HL-60 (cell line): ENCODE measurements around the gene CDC45.
"Not testable (repeated sequence)": the region's sequence is repeated elsewhere in the genome, so short reads cannot be mapped to it uniquely, and the experiment has no call there.

Experiments
- DNase-seq, 2 experiments: peaks; one replicate each; pipeline ENCODE4 v3.0.0-alpha.2; 2010 to 2020; ENCODE audit warnings: low read depth in 1 of 2, low spot score in 1 of 2
- H3K27ac ChIP-seq: fragments of 250-450 bp; sonication (Bioruptor Pico); replicated peaks from 2 replicates; pipeline ENCODE4 v1.5.1; 2020; ENCODE audit warnings: mild to moderate bottlenecking, moderate library complexity
- H3K27me3 ChIP-seq: fragments of 250-450 bp; sonication (Bioruptor Pico); 2 replicates; pipeline ENCODE4 v1.5.1; 2021; ENCODE audit warnings: mild to moderate bottlenecking, moderate library complexity; ENCODE audit not compliant: insufficient read depth, poor library complexity, severe bottlenecking
- H3K4me3 ChIP-seq: replicated peaks from 2 replicates; pipeline ENCODE4 v1.5.1; 2011; ENCODE audit warnings: mild to moderate bottlenecking, control low read depth, low read length; ENCODE audit not compliant: insufficient read depth
- GABPA ChIP-seq: IDR thresholded peaks from 2 replicates; pipeline ENCODE4 v1.6.1; 2012; ENCODE audit warnings: low read depth
- POLR2AphosphoS5 ChIP-seq: IDR thresholded peaks from 2 replicates; pipeline ENCODE4 v1.6.1; 2012; ENCODE audit warnings: low read depth
- SPI1 ChIP-seq: IDR thresholded peaks from 2 replicates; pipeline ENCODE4 v1.6.1; 2012; ENCODE audit warnings: low read depth, mild to moderate bottlenecking, borderline replicate concordance
- TF ChIP-seq, protein P1 (sequence below): IDR thresholded peaks from one replicate; pipeline ENCODE4 v1.5.1; 2011; ENCODE audit warnings: low read length, control low read depth, inconsistent platforms; ENCODE audit not compliant: insufficient read depth
- TF ChIP-seq, protein P2 (sequence below): IDR thresholded peaks from 2 replicates; pipeline ENCODE4 v1.6.1; 2012; ENCODE audit warnings: low read depth; ENCODE audit not compliant: insufficient replicate concordance

The CDC45 gene

DNA sequence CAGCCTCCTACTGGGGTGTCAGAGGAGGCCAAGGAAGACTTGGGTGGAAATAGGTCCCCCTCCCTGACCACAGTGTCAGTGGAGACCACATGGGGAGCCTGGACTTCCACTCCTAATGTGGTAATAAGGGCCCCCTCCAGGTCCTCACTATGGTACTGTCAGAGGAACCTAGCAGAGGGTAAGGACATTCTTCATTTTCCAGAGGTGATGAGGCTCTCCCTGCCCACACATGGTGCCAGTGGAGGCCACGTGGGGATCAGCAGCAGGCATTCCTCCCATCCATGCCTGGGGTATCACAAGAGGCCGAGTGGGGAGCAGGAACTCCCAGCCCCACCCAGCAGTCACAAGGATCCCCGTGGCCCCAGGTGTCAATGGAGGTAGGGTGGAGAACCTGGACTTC, 51.0 kb downstream of the CDC45 start:
- Histone ChIP-seq H3K27me3 (peaks cover 2% of the 10 kb centered on the region), H3K27ac (no peak overlapping the region), H3K4me3 (no peak overlapping the region)
- no peak for DNase-seq
- no peak for TF ChIP-seq SPI1

DNA sequence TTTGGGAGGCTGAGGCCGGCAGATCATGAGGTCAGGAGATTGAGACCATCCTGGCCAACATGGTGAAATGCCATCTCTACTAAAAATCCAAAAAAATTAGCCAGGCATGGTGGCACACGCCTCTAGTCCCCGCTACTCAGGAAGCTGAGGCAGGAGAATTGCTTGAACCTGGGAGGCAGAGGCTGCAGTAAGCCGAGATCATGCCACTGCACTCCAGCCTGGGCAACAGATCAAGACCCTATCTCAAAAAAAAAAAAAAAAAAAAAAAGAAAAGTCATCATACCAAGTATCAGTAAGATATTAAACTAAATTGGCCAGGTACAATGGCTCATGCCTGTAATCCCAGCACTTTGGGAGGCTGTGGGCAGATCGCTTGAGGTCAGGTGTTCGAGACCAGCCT, 51.6 kb downstream of the CDC45 start:
- H3K27ac ChIP-seq, H3K27me3 ChIP-seq: not testable (repeated sequence)

DNA sequence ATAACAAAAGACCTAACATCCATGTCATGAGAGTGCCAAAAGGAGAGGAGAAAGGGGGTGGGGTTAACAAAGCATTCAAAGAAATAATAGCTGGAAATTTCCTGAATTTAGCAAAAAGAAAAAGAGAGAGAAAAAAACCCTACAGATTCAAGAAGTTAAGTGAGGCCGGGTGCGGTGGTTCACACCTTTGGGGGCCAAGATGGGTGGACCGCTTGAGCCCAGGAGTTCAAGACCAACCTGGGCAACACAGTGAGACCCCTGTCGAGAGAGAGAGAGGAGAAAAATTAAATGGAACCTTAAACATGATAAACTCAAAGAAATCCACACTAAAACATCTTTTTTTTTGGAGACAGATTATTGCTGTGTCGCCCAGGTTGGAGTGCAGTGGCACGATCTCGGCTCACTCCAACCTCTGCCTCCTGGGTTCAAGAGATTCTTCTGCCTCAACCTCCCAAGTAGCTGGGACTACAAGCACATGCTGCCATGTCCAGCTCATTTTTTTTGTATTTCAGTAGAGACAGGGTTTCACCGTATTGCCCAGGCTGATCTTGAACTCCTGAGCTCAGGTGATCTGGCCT, 53.4 kb downstream of the CDC45 start:
- no peak overlapping the region for H3K27ac ChIP-seq
- TF ChIP-seq, protein P1, sequence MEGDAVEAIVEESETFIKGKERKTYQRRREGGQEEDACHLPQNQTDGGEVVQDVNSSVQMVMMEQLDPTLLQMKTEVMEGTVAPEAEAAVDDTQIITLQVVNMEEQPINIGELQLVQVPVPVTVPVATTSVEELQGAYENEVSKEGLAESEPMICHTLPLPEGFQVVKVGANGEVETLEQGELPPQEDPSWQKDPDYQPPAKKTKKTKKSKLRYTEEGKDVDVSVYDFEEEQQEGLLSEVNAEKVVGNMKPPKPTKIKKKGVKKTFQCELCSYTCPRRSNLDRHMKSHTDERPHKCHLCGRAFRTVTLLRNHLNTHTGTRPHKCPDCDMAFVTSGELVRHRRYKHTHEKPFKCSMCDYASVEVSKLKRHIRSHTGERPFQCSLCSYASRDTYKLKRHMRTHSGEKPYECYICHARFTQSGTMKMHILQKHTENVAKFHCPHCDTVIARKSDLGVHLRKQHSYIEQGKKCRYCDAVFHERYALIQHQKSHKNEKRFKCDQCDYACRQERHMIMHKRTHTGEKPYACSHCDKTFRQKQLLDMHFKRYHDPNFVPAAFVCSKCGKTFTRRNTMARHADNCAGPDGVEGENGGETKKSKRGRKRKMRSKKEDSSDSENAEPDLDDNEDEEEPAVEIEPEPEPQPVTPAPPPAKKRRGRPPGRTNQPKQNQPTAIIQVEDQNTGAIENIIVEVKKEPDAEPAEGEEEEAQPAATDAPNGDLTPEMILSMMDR = no peak
- no peak for TF ChIP-seq SPI1
- no peak for TF ChIP-seq GABPA
- no peak for TF ChIP-seq POLR2AphosphoS5
- TF ChIP-seq, protein P2, sequence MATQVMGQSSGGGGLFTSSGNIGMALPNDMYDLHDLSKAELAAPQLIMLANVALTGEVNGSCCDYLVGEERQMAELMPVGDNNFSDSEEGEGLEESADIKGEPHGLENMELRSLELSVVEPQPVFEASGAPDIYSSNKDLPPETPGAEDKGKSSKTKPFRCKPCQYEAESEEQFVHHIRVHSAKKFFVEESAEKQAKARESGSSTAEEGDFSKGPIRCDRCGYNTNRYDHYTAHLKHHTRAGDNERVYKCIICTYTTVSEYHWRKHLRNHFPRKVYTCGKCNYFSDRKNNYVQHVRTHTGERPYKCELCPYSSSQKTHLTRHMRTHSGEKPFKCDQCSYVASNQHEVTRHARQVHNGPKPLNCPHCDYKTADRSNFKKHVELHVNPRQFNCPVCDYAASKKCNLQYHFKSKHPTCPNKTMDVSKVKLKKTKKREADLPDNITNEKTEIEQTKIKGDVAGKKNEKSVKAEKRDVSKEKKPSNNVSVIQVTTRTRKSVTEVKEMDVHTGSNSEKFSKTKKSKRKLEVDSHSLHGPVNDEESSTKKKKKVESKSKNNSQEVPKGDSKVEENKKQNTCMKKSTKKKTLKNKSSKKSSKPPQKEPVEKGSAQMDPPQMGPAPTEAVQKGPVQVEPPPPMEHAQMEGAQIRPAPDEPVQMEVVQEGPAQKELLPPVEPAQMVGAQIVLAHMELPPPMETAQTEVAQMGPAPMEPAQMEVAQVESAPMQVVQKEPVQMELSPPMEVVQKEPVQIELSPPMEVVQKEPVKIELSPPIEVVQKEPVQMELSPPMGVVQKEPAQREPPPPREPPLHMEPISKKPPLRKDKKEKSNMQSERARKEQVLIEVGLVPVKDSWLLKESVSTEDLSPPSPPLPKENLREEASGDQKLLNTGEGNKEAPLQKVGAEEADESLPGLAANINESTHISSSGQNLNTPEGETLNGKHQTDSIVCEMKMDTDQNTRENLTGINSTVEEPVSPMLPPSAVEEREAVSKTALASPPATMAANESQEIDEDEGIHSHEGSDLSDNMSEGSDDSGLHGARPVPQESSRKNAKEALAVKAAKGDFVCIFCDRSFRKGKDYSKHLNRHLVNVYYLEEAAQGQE = no peak
- no peak overlapping the region for H3K4me3 ChIP-seq
- H3K27me3 ChIP-seq = peaks cover 2% of the 10 kb centered on the region
- no peak for DNase-seq

More for the DNA sequence above, 51.6 kb downstream of the CDC45 start:
- H3K4me3 ChIP-seq, DNase-seq: not testable (repeated sequence)

DNA sequence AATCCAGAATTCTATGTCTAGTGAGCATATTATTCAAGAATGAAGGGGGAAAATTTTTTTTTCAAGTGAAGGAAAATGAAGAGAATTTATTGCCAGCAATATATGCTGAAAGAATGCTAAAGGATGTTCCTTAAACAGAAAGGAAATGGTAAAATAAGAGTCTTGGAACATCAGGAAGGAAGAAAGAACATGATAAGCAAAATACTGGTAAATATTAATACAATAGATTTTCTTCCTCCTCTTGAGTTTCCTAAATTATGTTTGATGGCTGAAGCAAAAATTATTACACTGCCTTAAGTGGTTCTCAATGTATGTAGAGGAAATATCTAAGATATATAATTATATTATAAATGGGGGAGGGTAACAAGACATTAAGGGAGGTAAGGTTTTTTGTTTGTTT, 54.1 kb downstream of the CDC45 start:
- no peak for DNase-seq
- TF ChIP-seq, protein P2 = no peak
- TF ChIP-seq, protein P1 = no peak
- TF ChIP-seq POLR2AphosphoS5 (no peak), GABPA (no peak), SPI1 (no peak)
- Histone ChIP-seq H3K27me3 (peaks cover 2% of the 10 kb centered on the region), H3K27ac (no peak overlapping the region), H3K4me3 (no peak overlapping the region)

DNA sequence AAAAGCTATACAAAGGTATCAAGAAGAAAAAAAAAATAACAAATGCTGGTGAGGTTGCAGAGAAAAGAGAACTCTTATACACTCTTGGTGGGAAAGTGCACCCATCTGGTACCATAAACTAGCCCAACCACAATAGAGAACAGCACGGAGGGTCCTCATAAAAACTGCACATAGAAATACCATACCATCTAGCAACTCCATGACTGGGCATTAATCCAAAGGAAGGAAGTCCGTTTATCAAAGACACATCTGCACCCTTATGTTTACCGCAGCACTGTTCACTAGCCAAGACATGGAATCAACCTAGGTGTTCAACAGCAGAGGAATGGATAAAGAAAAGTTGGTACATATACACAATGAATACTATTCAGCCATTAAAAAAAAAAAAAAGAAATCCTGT, 55.3 kb downstream of the CDC45 start:
- TF ChIP-seq, protein P2 = no peak
- no peak for TF ChIP-seq SPI1
- TF ChIP-seq GABPA = no peak
- TF ChIP-seq, protein P1 = no peak
- no peak for TF ChIP-seq POLR2AphosphoS5
- H3K27ac ChIP-seq = no peak overlapping the region
- DNase-seq = no peak
- no peak overlapping the region for H3K4me3 ChIP-seq
- peaks cover 2% of the 10 kb centered on the region for H3K27me3 ChIP-seq
